ENCODE data around the gene GYPC.

DNA sequence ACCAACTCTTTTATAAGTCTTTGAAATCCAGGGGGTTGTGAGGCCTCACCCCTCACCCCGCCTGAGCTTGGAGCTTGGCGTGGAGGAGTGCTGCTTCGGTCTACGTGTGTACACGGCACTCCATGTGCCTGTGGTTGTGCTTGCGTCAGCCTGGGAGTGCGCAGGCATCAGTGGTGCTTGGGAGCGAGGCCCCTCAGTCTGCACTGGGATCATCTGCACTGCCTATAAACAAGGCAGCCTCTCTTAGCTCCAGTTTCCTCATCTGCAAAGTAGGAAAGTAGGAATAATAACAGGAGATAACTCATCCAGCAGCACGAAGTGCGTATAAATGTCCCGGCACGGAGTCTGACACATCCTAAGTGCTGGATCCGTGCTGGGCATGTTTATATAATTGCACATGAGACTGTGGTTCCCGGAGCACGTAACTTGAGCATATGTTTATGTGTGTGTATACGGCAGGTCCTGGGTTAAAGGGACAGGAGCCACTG lies 1.2 kb downstream of the GYPC start:
- TF ChIP-seq ZNF274 (IDR thresholded peaks at IDR 0.05; ENCODE audit: low read depth, low read length) (no peak), SUZ12 (IDR thresholded peaks at IDR 0.05; ENCODE audit: extremely low read depth, insufficient read depth, insufficient read length) (no peak), YY1 (IDR thresholded peaks at IDR 0.05; ENCODE audit: insufficient read depth, insufficient read length) (no peak)
